Measurements from ENCODE around the gene GJB3.
A peak's percentile ranks its signal among the peaks of the same experiment; 100 is the strongest.
"Not testable (repeated sequence)": the region's sequence is repeated elsewhere in the genome, so short reads cannot be mapped to it uniquely, and the experiment has no call there.

GJB3 gene

GRCh38 chr1:34781071-34781843 is at the start of gene GJB3:
Gene GJB3 (plus strand): TSS chr1:34781214. CDS start chr1:34784763, 3,549 bp downstream.
- no peak for DNase-seq

GRCh38 chr1:34732831-34733230 is 48.2 kb upstream of the GJB3 start:
- DNase-seq, result not testable (repeated sequence)

- no peak for DNase-seq
Observed at GRCh38 chr1:34736692-34737091, 44.3 kb upstream of the GJB3 start.

GRCh38 chr1:34737236-34737635 is 43.8 kb upstream of the GJB3 start:
- not testable (repeated sequence) for DNase-seq

GRCh38 chr1:34739613-34740012 is 41.4 kb upstream of the GJB3 start:
- DNase-seq, result no peak

GRCh38 chr1:34740161-34740868 is 40.7 kb upstream of the GJB3 start:
- no peak for DNase-seq

GRCh38 chr1:34742667-34743270 is 38.2 kb upstream of the GJB3 start:
- peak; percentile 37 for DNase-seq

- no peak for DNase-seq
Observed at GRCh38 chr1:34743775-34744174, 37.2 kb upstream of the GJB3 start.

- no peak for DNase-seq
Observed at GRCh38 chr1:34744851-34745250, 36.2 kb upstream of the GJB3 start.

GRCh38 chr1:34745666-34746065 is 35.3 kb upstream of the GJB3 start:
- no peak for DNase-seq

GRCh38 chr1:34746101-34746500 is 34.9 kb upstream of the GJB3 start:
- DNase-seq, result no peak

GRCh38 chr1:34746785-34747637 is 34.0 kb upstream of the GJB3 start:
- DNase-seq, result no peak

GRCh38 chr1:34747638-34747941 is 33.4 kb upstream of the GJB3 start:
- DNase-seq, result no peak

- DNase-seq, result no peak
Observed at GRCh38 chr1:34749992-34750391, 31.0 kb upstream of the GJB3 start.

- no peak for DNase-seq
Observed at GRCh38 chr1:34750610-34751009, 30.4 kb upstream of the GJB3 start.

GRCh38 chr1:34753163-34753562 is 27.9 kb upstream of the GJB3 start:
- no peak for DNase-seq

- DNase-seq, result no peak
Observed at GRCh38 chr1:34754964-34755637, 25.9 kb upstream of the GJB3 start, which contains the start of gene GJB5. Gene GJB5 (plus strand): TSS chr1:34755047. CDS start chr1:34757331, 2,284 bp downstream.

GRCh38 chr1:34755961-34756360 is 25.1 kb upstream of the GJB3 start:
- no peak for DNase-seq

- DNase-seq, result no peak
Observed at GRCh38 chr1:34757386-34757785, 23.6 kb upstream of the GJB3 start.

GRCh38 chr1:34758751-34759150 is 22.3 kb upstream of the GJB3 start:
- no peak for DNase-seq

GRCh38 chr1:34759503-34760357 is 21.3 kb upstream of the GJB3 start, which contains the start of gene GJB4:
Gene GJB4 (plus strand): TSS chr1:34759740. CDS start chr1:34761255, 1,515 bp downstream.
- DNase-seq, result no peak
